Fibroblast of the aortic adventitia (primary cell): Measurements from ENCODE around the gene FRMD4A. TPM values are rescaled to one million over a fixed set of nuclear protein-coding genes. Genes with fewer than 3 reads are reported as not detected.

Experiments used
- DNase-seq: peaks from one replicate; pipeline ENCODE4 v3.0.0-alpha.2; 2010; ENCODE audit warnings: low read depth
- H3K4me3 ChIP-seq: 2 replicates; pipeline ENCODE4 v1.5.1; 2011; ENCODE audit warnings: low read depth, mild to moderate bottlenecking, control low read depth, low read length, moderate library complexity
- total RNA-seq: library from RNA; depleted of rRNA; stranded (reverse); fragments of >200 nt; gene quantifications from 2 replicates; pipeline ENCODE4 v1.2.3, GENCODE V29; 2012; ENCODE audit warnings: low replicate concordance
- TF ChIP-seq, protein P1 (sequence below): IDR thresholded peaks from 2 replicates; pipeline ENCODE4 v1.5.1; 2011; ENCODE audit warnings: mild to moderate bottlenecking, low read length, control low read depth, inconsistent platforms; ENCODE audit not compliant: insufficient read depth

FRMD4A gene
- total RNA-seq, 1 donor, result 42.4 TPM

GRCh38 chr10:13665516-13666262 is 665.0 kb downstream of the FRMD4A start:
- H3K4me3 ChIP-seq, result no peak overlapping the region
- DNase-seq, result no peak
- TF ChIP-seq, protein P1, sequence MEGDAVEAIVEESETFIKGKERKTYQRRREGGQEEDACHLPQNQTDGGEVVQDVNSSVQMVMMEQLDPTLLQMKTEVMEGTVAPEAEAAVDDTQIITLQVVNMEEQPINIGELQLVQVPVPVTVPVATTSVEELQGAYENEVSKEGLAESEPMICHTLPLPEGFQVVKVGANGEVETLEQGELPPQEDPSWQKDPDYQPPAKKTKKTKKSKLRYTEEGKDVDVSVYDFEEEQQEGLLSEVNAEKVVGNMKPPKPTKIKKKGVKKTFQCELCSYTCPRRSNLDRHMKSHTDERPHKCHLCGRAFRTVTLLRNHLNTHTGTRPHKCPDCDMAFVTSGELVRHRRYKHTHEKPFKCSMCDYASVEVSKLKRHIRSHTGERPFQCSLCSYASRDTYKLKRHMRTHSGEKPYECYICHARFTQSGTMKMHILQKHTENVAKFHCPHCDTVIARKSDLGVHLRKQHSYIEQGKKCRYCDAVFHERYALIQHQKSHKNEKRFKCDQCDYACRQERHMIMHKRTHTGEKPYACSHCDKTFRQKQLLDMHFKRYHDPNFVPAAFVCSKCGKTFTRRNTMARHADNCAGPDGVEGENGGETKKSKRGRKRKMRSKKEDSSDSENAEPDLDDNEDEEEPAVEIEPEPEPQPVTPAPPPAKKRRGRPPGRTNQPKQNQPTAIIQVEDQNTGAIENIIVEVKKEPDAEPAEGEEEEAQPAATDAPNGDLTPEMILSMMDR, result no peak

GRCh38 chr10:13661256-13661655 is 669.5 kb downstream of the FRMD4A start:
- TF ChIP-seq, protein P1, result no peak
- no peak for DNase-seq

DNA sequence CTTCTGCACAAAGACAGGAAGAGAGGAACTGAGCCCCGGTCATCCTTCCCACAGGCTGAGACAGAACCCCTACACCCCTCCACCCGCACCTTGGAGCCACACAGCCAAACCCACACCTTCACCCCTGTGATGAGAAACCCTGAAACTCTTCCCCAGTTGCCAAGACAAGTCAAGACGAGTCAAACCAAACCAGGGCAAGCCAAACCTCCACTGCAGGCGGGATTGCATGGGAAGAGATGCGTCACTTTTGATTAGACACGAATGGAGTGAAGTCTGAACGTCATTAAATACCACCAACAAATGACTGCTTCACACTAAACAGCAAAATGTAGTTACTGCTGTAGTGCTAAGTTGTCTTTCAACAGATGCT is 670.2 kb downstream of the FRMD4A start:
- peak; percentile 25 for DNase-seq
- TF ChIP-seq, protein P1, result no peak
- no peak overlapping the region for H3K4me3 ChIP-seq

More at GRCh38 chr10:13661256-13661655, 669.5 kb downstream of the FRMD4A start:
- no peak overlapping the region for H3K4me3 ChIP-seq

DNA sequence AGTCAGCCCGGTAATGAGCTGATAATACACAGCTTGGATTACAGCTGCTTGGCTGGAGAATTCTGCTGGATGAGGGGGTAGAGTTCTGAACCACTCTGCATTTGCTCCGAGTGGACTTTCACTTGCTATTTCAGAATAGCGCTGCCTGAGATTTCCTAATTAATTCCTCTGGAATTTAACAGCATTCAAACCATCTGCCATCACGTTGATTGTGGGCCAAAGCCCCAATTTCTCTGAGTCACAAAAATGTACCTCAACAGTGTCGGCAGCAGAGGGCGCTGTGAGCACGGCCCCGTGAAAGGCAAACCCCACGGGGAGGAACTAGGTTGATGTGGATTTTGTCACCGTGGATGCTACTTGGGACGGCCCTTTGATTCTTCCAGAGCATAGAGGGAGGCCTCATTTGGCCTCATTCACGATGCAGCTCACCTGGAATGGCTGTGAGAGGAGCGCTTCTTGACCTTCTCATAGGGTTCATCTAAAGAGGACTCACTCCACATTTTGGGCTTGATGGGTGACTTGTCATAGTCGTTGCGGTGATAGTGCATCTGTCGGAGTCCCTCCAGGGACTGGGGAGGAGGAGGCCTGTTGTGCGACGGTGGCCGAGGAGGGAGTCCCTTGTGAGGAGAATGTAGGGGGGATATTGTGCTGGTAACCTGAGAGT is 670.7 kb downstream of the FRMD4A start:
- TF ChIP-seq, protein P1, result peak; percentile 90
- peak; percentile 74 for DNase-seq
- no peak overlapping the region for H3K4me3 ChIP-seq

GRCh38 chr10:13658871-13659685 is 671.6 kb downstream of the FRMD4A start:
- TF ChIP-seq, protein P1, result no peak
- no peak overlapping the region for H3K4me3 ChIP-seq
- DNase-seq, result no peak

GRCh38 chr10:13658264-13658663 is 672.5 kb downstream of the FRMD4A start:
- DNase-seq, result no peak
- TF ChIP-seq, protein P1, result no peak
- H3K4me3 ChIP-seq, result no peak overlapping the region
